ENCODE measurements around the gene SLC2A1.
A peak's percentile ranks its signal among the peaks of the same experiment; 100 is the strongest.

Gene SLC2A1

GRCh38 chr1:42961312-42962091 is 2.8 kb upstream of the SLC2A1 start:
- no peak for DNase-seq (ENCODE audit: extremely low read depth in 1 of 2, low read depth in 1 of 2)

GRCh38 chr1:42960566-42961311 is 2.1 kb upstream of the SLC2A1 start:
- DNase-seq (ENCODE audit: extremely low read depth in 1 of 2, low read depth in 1 of 2) = no peak

- no peak for DNase-seq (ENCODE audit: extremely low read depth in 1 of 2, low read depth in 1 of 2)
Observed at GRCh38 chr1:42960122-42960390, 1.4 kb upstream of the SLC2A1 start.

GRCh38 chr1:42957880-42958487 is 684 bp downstream of the SLC2A1 start:
- peak in 1 of 2 donors; percentile 54 for DNase-seq (ENCODE audit: extremely low read depth in 1 of 2, low read depth in 1 of 2)

- no peak for DNase-seq (ENCODE audit: extremely low read depth in 1 of 2, low read depth in 1 of 2)
Observed at GRCh38 chr1:42957229-42957879, 1.3 kb downstream of the SLC2A1 start.

GRCh38 chr1:42956739-42957138 is 1.9 kb downstream of the SLC2A1 start:
- no peak for DNase-seq (ENCODE audit: extremely low read depth in 1 of 2, low read depth in 1 of 2)

- no peak for DNase-seq (ENCODE audit: extremely low read depth in 1 of 2, low read depth in 1 of 2)
Observed at GRCh38 chr1:42955311-42956063, 3.2 kb downstream of the SLC2A1 start.

GRCh38 chr1:42953182-42954180 is 5.2 kb downstream of the SLC2A1 start:
- no peak for DNase-seq (ENCODE audit: extremely low read depth in 1 of 2, low read depth in 1 of 2)

GRCh38 chr1:42952303-42953001 is 6.2 kb downstream of the SLC2A1 start:
- DNase-seq (ENCODE audit: extremely low read depth in 1 of 2, low read depth in 1 of 2) = no peak

- DNase-seq (ENCODE audit: extremely low read depth in 1 of 2, low read depth in 1 of 2) = no peak
Observed at GRCh38 chr1:42951588-42951987, 7.1 kb downstream of the SLC2A1 start.

- DNase-seq (ENCODE audit: extremely low read depth in 1 of 2, low read depth in 1 of 2) = no peak
Observed at GRCh38 chr1:42950116-42950481, 8.6 kb downstream of the SLC2A1 start.

GRCh38 chr1:42949312-42950115 is 9.2 kb downstream of the SLC2A1 start:
- DNase-seq (ENCODE audit: extremely low read depth in 1 of 2, low read depth in 1 of 2) = no peak

GRCh38 chr1:42947965-42948732 is 10.5 kb downstream of the SLC2A1 start:
- DNase-seq (ENCODE audit: extremely low read depth in 1 of 2, low read depth in 1 of 2) = no peak

- DNase-seq (ENCODE audit: extremely low read depth in 1 of 2, low read depth in 1 of 2) = no peak
Observed at GRCh38 chr1:42947117-42947516, 11.6 kb downstream of the SLC2A1 start.

GRCh38 chr1:42946120-42946898 is 12.4 kb downstream of the SLC2A1 start:
- no peak for DNase-seq (ENCODE audit: extremely low read depth in 1 of 2, low read depth in 1 of 2)

GRCh38 chr1:42945164-42945563 is 13.5 kb downstream of the SLC2A1 start:
- no peak for DNase-seq (ENCODE audit: extremely low read depth in 1 of 2, low read depth in 1 of 2)

Measured in stimulated activated CD8-positive, alpha-beta memory T cell treated with anti-CD3 and anti-CD28 coated beads, Interleukin-7, amount 100 ng/mL, for 48 hours (primary cell).